ENCODE results near the gene FMO4.

DNA sequence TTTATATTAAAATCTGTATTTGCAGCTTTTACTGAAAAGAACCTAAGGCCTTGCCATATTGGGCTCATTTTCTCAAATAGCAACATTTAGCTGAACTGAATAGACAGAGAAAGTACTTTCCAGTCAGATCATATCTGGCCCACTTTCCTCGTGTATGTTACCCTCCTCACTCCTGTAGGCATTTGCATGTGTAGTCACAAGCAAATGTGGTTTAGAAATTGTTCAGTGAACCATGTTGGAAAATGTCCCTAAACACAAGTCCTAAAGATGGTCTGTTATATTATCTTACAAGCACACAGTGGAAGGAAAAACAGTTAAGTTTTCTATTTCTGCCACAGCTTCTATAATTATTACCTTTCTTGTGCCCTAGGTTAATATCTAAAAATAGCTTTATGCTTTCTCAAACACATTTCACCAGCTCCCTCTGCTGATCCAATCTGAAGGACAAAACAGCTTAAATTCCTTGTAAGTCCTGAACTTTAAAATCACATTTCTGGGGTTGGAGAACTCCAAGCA is 606 bp upstream of the FMO4 start:
- TF ChIP-seq POLR2AphosphoS5 (IDR thresholded peaks at IDR 0.05; ENCODE audit: borderline replicate concordance, low read depth, low read length) (no peak), FOXP2 (optimal IDR thresholded peaks at IDR 0.05; ENCODE audit: control extremely low read depth, extremely low read length, insufficient read depth) (no peak), EZH2 (IDR thresholded peaks at IDR 0.05) (no peak)
